A673 (cell line): Measurements from ENCODE around the gene LIMCH1. TPM values are rescaled to one million over a fixed set of nuclear protein-coding genes. Genes with fewer than 3 reads are reported as not detected.
"Not testable (repeated sequence)": the region's sequence is repeated elsewhere in the genome, so short reads cannot be mapped to it uniquely, and the experiment has no call there.

Experiments used
- Bru-seq: library from RNA; stranded (reverse); fragments of 400-500 nt; gene quantifications from one replicate; lab custom pipeline; 2021; lab: Mats Ljungman, UMichigan
- BruChase-seq, 2 experiments: library from RNA; stranded (reverse); fragments of 400-500 nt; gene quantifications; one replicate each; lab custom pipeline; 2021; lab: Mats Ljungman, UMichigan
- BruUV-seq: library from RNA; stranded (reverse); fragments of 400-500 nt; replicated peaks from 2 replicates; lab custom pipeline; 2021; lab: Mats Ljungman, UMichigan
- CTCF ChIA-PET: fragments of 300-600 bp; sonication (Branson Sonifier 250); formaldehyde crosslinking; loops from one replicate; lab custom pipeline; 2022; ENCODE audit warnings: antibody characterized with exemption; lab: Charles Lee
- POLR2A ChIA-PET: fragments of 300-600 bp; sonication (Branson Sonifier 250); formaldehyde crosslinking; loops from one replicate; lab custom pipeline; 2022; ENCODE audit warnings: antibody characterized with exemption; ENCODE audit not compliant: low non-redundant PET; lab: Charles Lee
- DNase-seq: peaks from one replicate; pipeline ENCODE4 v3.0.0-alpha.2; 2015; ENCODE audit warnings: low spot score
- H3K27ac ChIP-seq: fragments of 200-600 bp; sonication (generic); 2 replicates; pipeline ENCODE4 v1.5.1; 2016; ENCODE audit warnings: mixed run types, low read depth, mild to moderate bottlenecking, mixed read lengths, antibody characterized with exemption, low read length; ENCODE audit not compliant: poor library complexity, severe bottlenecking
- H3K27me3 ChIP-seq: fragments of 200-600 bp; sonication (generic); replicated peaks from 2 replicates; pipeline ENCODE4 v1.6.1; 2017; ENCODE audit warnings: mixed run types, low read depth, mild to moderate bottlenecking, mixed read lengths, antibody characterized with exemption, low read length; ENCODE audit not compliant: insufficient read depth, poor library complexity
- H3K36me3 ChIP-seq: fragments of 200-600 bp; sonication (generic); 2 replicates; pipeline ENCODE4 v1.6.1; 2016; ENCODE audit warnings: mixed run types, mild to moderate bottlenecking, mixed read lengths, antibody characterized with exemption, low read length; ENCODE audit not compliant: insufficient read depth, poor library complexity, severe bottlenecking
- H3K4me1 ChIP-seq: fragments of 200-600 bp; sonication (generic); 2 replicates; pipeline ENCODE4 v1.6.1; 2017; ENCODE audit warnings: mixed run types, mild to moderate bottlenecking, mixed read lengths, antibody characterized with exemption, low read length; ENCODE audit not compliant: insufficient read depth, poor library complexity, severe bottlenecking
- H3K4me3 ChIP-seq: fragments of 200-600 bp; sonication (generic); 2 replicates; pipeline ENCODE4 v1.5.1; 2016; ENCODE audit warnings: low read depth, mixed run types, mild to moderate bottlenecking, mixed read lengths, low read length; ENCODE audit not compliant: poor library complexity, severe bottlenecking
- H3K9me3 ChIP-seq: fragments of 200-600 bp; sonication (generic); 2 replicates; pipeline ENCODE4 v1.6.1; 2016; ENCODE audit warnings: mixed run types, low read depth, mild to moderate bottlenecking, mixed read lengths, antibody characterized with exemption, low read length; ENCODE audit not compliant: poor library complexity, severe bottlenecking
- CTCF ChIP-seq: fragments of 300-800, 200-600 bp; sonication (generic); conservative IDR thresholded peaks from 2 replicates; pipeline ENCODE4 v1.5.1; 2017; ENCODE audit warnings: low read depth, mild to moderate bottlenecking, antibody characterized with exemption, low read length, moderate library complexity, mixed read lengths
- EZH2 ChIP-seq: fragments of 200-600 bp; sonication (generic); IDR thresholded peaks from 2 replicates; pipeline ENCODE4 v1.6.1; 2017; ENCODE audit warnings: borderline replicate concordance, low read depth, mild to moderate bottlenecking, mixed read lengths, antibody characterized with exemption, low read length; ENCODE audit not compliant: poor library complexity, severe bottlenecking
- intact Hi-C: fragments of 100-400 bp; cut with micrococcal nuclease; formaldehyde crosslinking; loops from one replicate; pipeline ENCODE4 v1.10.0; 2022; ENCODE audit not compliant: unreplicated experiment
- long read RNA-seq: library from polyadenylated mRNA; stranded (forward); transcript quantifications from one replicate; pipeline ENCODE4 v2.0.0, GENCODE V29; 2022
- total RNA-seq: library from RNA; stranded (reverse); gene quantifications from 2 replicates; pipeline ENCODE4 v1.2.3, GENCODE V29; 2021

LIMCH1 gene
- total RNA-seq (4.0 and 4.2 TPM in 2 replicates), Bru-seq, nascent RNA (percentile 36 among the genes with signal in this experiment), BruChase-seq, experiment 1, labeled RNA remaining after a 2-hour chase (percentile 35 among the genes with signal in this experiment), BruChase-seq, experiment 2, labeled RNA remaining after a 6-hour chase (percentile 36 among the genes with signal in this experiment)
- long read RNA-seq, full-length matches to known transcripts = 2 of 6 reads
- long read RNA-seq, partial matches to known transcripts = 3 of 6 reads
- long read RNA-seq, other reads (novel, unspliced or antisense) = 1 of 6 reads

- Histone ChIP-seq H3K27me3 (peaks cover 66% of the 10 kb centered on the region), H3K4me1 (no peaks in the 10 kb centered on the region), H3K4me3 (no peak within 1 kb of the TSS), H3K36me3 (no peaks in the 10 kb centered on the region), H3K27ac (no peak within 1 kb of the TSS), H3K9me3 (no peaks in the 10 kb centered on the region)
- BruUV-seq = no TSS peak
- intact Hi-C loops = no loop called here
- CTCF ChIA-PET = no interaction called here
- peak; percentile 48 for TF ChIP-seq EZH2
- no peak for TF ChIP-seq CTCF
- POLR2A ChIA-PET = no interaction called here
- DNase-seq = peak; percentile 10
Measured at GRCh38 chr4:41538017-41538733, at the start of gene LIMCH1. TSS of gene LIMCH1 (plus strand) at chr4:41538157. CDS start at chr4:41605996, 67,839 bp downstream.

- BruUV-seq, CTCF ChIA-PET, H3K36me3 ChIP-seq, intact Hi-C loops, H3K27me3 ChIP-seq, H3K9me3 ChIP-seq, DNase-seq, H3K4me1 ChIP-seq, H3K27ac ChIP-seq, H3K4me3 ChIP-seq, POLR2A ChIA-PET: not testable (repeated sequence)
Measured at GRCh38 chr4:41491081-41491576, 46.8 kb upstream of the LIMCH1 start.

GRCh38 chr4:41496977-41497376, 41.0 kb upstream of the LIMCH1 start:
- H3K4me1 ChIP-seq = no peaks in the 10 kb centered on the region
- POLR2A ChIA-PET = no interaction called here
- no peak for TF ChIP-seq EZH2
- no peak for TF ChIP-seq CTCF
- no peaks in the 10 kb centered on the region for H3K36me3 ChIP-seq
- H3K27ac ChIP-seq = no peak overlapping the region
- intact Hi-C loops = no loop called here
- CTCF ChIA-PET = no interaction called here
- H3K9me3 ChIP-seq = no peaks in the 10 kb centered on the region
- DNase-seq = no peak
- no peak overlapping the region for H3K4me3 ChIP-seq
- no peaks in the 10 kb centered on the region for H3K27me3 ChIP-seq
- BruUV-seq = no TSS peak
